ENCODE measurements around the gene PLEK2.

PLEK2 gene

GRCh38 chr14:67370830-67371229 is 41.1 kb downstream of the PLEK2 start:
- TF ChIP-seq, protein P1, sequence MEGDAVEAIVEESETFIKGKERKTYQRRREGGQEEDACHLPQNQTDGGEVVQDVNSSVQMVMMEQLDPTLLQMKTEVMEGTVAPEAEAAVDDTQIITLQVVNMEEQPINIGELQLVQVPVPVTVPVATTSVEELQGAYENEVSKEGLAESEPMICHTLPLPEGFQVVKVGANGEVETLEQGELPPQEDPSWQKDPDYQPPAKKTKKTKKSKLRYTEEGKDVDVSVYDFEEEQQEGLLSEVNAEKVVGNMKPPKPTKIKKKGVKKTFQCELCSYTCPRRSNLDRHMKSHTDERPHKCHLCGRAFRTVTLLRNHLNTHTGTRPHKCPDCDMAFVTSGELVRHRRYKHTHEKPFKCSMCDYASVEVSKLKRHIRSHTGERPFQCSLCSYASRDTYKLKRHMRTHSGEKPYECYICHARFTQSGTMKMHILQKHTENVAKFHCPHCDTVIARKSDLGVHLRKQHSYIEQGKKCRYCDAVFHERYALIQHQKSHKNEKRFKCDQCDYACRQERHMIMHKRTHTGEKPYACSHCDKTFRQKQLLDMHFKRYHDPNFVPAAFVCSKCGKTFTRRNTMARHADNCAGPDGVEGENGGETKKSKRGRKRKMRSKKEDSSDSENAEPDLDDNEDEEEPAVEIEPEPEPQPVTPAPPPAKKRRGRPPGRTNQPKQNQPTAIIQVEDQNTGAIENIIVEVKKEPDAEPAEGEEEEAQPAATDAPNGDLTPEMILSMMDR (IDR thresholded peaks at IDR 0.05; ENCODE audit: extremely low read depth, missing control alignments) = no peak
- DNase-seq (ENCODE audit: low spot score) = no peak

- TF ChIP-seq, protein P1 (IDR thresholded peaks at IDR 0.05; ENCODE audit: extremely low read depth, missing control alignments) = no peak
- DNase-seq (ENCODE audit: low spot score) = no peak
Observed at GRCh38 chr14:67365476-67365875, 46.5 kb downstream of the PLEK2 start.

- no peak for DNase-seq (ENCODE audit: low spot score)
- TF ChIP-seq, protein P1 (IDR thresholded peaks at IDR 0.05; ENCODE audit: extremely low read depth, missing control alignments) = no peak
Observed at GRCh38 chr14:67360470-67361206, 51.3 kb downstream of the PLEK2 start.

DNA sequence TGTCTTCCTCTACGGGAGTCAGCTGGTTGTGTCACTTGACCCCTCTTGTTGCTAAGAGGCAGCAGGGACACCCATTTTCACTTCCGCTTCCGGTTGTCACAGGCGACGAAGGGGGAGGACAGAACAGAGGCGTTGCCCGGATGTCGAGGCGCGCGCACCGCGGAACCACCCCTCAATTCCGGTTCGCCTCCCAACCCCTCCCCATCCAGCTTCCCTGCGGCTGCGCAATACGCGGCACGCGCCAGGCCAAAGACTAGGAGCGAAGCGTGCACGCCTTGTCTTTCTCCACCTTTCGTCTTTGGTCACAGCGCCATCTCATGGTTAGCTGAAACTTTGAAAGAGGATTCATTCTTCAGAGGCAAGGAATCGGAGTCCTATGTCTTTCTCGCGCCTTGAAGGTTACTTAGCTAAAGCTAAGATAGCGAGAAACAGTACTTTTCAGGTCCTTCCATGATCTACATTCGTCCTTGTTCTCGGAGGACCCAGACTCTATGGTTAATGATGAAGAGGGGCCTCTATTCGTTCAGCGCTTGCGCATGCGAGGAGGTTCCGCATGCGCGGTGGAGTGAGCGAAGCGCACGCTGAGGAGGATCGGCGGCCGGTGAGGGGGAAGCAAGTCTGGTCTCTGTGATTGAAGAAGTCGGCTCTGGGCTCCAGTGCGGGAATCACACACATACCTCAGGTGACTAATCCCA is 52.0 kb downstream of the PLEK2 start, which contains the start of the genes ATP6V1D and EIF2S1:
Gene ATP6V1D (minus strand): TSS at position 30 of the 695 bp plus-strand sequence. CDS start 106 bp downstream, outside the sequence.
Gene EIF2S1 (plus strand): TSS at position 554 of the 695 bp plus-strand sequence. CDS start 4,440 bp downstream, outside the sequence.
- TF ChIP-seq, protein P1 (IDR thresholded peaks at IDR 0.05; ENCODE audit: extremely low read depth, missing control alignments) = peak; percentile 98

GRCh38 chr14:67358924-67359774 is 52.8 kb downstream of the PLEK2 start:
- DNase-seq (ENCODE audit: low spot score) = no peak

More for the DNA sequence above, 52.0 kb downstream of the PLEK2 start, which contains the start of the genes ATP6V1D and EIF2S1:
- peak; percentile 96 for DNase-seq (ENCODE audit: low spot score)

DNA sequence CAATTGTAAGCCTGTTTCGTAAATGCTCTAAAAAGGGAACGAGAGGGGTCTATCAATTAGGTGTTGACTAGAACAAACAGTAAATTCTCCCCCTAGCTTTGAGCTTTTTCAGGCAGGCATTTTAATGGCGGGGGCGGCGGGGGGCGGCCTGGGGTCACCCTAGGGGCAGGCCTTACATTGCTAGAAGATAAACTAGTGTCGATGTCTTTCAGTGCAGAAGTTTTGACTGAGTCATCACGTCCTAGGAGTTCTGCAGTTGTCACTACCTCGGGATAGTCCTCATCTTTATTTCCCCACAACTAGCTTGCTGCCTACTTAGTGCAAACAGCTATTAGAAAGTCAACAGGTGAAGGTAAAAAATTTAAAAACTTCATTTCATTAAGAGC is 54.0 kb downstream of the PLEK2 start:
- TF ChIP-seq, protein P1 (IDR thresholded peaks at IDR 0.05; ENCODE audit: extremely low read depth, missing control alignments) = no peak
- DNase-seq (ENCODE audit: low spot score) = no peak

More at GRCh38 chr14:67358924-67359774, 52.8 kb downstream of the PLEK2 start:
- TF ChIP-seq, protein P1 (IDR thresholded peaks at IDR 0.05; ENCODE audit: extremely low read depth, missing control alignments) = no peak

All from GM20000 (cell line).